Measurements from ENCODE around the gene FOXC2. TPM values are rescaled to one million over a fixed set of nuclear protein-coding genes. Genes with fewer than 3 reads are reported as not detected.

FOXC2 gene
- polyA plus RNA-seq, 3 donors from 2014 or later = not detected

- Mint-ChIP-seq H3K4me3 (peak overlapping the region; percentile 87 to 96 (median 92)), H3K27me3 (ENCODE audit: low read depth in 3 of 3) (peaks cover 6 to 15% (median 10%) of the 10 kb centered on the region in 3 donors), H3K4me1 (peaks cover 25 to 43% of the 10 kb centered on the region in 2 donors), H3K27ac (peak overlapping the region; percentile 87 to 97 (median 92)), H3K36me3 (peaks cover 0 to 6% (median 4%) of the 10 kb centered on the region in 3 donors), H3K9me3 (no peaks in the 10 kb centered on the region)
- no peak for DNase-seq
Observed at GRCh38 chr16:86555704-86556075, 10.9 kb upstream of the FOXC2 start.

- Mint-ChIP-seq H3K4me3 (peak overlapping the region in 4 of 5 donors; percentile 87 to 96 (median 91)), H3K4me1 (peaks cover 25 to 37% of the 10 kb centered on the region in 2 donors), H3K9me3 (no peaks in the 10 kb centered on the region), H3K27ac (peak overlapping the region in 2 of 6 donors; percentile 26 to 28), H3K27me3 (ENCODE audit: low read depth in 3 of 3) (peaks cover 6 to 15% (median 10%) of the 10 kb centered on the region in 3 donors), H3K36me3 (no peaks in the 10 kb centered on the region)
- DNase-seq = no peak
Observed at GRCh38 chr16:86556576-86556975, 10.1 kb upstream of the FOXC2 start.

- H3K27ac Mint-ChIP-seq = no peak overlapping the region
- peaks cover 6 to 17% (median 11%) of the 10 kb centered on the region in 3 donors for H3K27me3 Mint-ChIP-seq (ENCODE audit: low read depth in 3 of 3)
- DNase-seq = no peak
- H3K36me3 Mint-ChIP-seq = no peaks in the 10 kb centered on the region
- H3K4me1 Mint-ChIP-seq = peaks cover 22 to 30% of the 10 kb centered on the region in 2 donors
- no peaks in the 10 kb centered on the region for H3K9me3 Mint-ChIP-seq
- no peak overlapping the region for H3K4me3 Mint-ChIP-seq
Observed at GRCh38 chr16:86557587-86557986, 9.0 kb upstream of the FOXC2 start.

- Mint-ChIP-seq H3K27ac (no peak overlapping the region), H3K36me3 (no peaks in the 10 kb centered on the region), H3K27me3 (ENCODE audit: low read depth in 3 of 3) (peaks cover 6 to 17% (median 12%) of the 10 kb centered on the region in 3 donors), H3K4me1 (peaks cover 18 to 26% of the 10 kb centered on the region in 2 donors), H3K9me3 (no peaks in the 10 kb centered on the region), H3K4me3 (no peak overlapping the region)
- DNase-seq = no peak
Observed at GRCh38 chr16:86558355-86559193, 8.1 kb upstream of the FOXC2 start.

GRCh38 chr16:86559802-86560305 is 6.8 kb upstream of the FOXC2 start:
- Mint-ChIP-seq H3K4me3 (no peak overlapping the region), H3K27me3 (ENCODE audit: low read depth in 3 of 3) (peaks cover 12 to 19% (median 14%) of the 10 kb centered on the region in 3 donors)

GRCh38 chr16:86562356-86562755 is 4.3 kb upstream of the FOXC2 start:
- Mint-ChIP-seq H3K27ac (no peak overlapping the region), H3K9me3 (no peaks in the 10 kb centered on the region), H3K27me3 (ENCODE audit: low read depth in 3 of 3) (peaks cover 13 to 23% (median 21%) of the 10 kb centered on the region in 3 donors), H3K4me3 (no peak overlapping the region), H3K4me1 (peaks cover 7 to 15% of the 10 kb centered on the region in 2 donors), H3K36me3 (no peaks in the 10 kb centered on the region)
- DNase-seq = no peak

More at GRCh38 chr16:86559802-86560305, 6.8 kb upstream of the FOXC2 start:
- Mint-ChIP-seq H3K27ac (no peak overlapping the region), H3K9me3 (no peaks in the 10 kb centered on the region), H3K36me3 (no peaks in the 10 kb centered on the region), H3K4me1 (peaks cover 16 to 26% of the 10 kb centered on the region in 2 donors)
- DNase-seq = no peak

GRCh38 chr16:86563469-86564345 is 2.9 kb upstream of the FOXC2 start:
- Mint-ChIP-seq H3K36me3 (no peaks in the 10 kb centered on the region), H3K27me3 (ENCODE audit: low read depth in 3 of 3) (peaks cover 13 to 27% (median 21%) of the 10 kb centered on the region in 3 donors), H3K27ac (no peak overlapping the region), H3K4me1 (peaks cover 7 to 15% of the 10 kb centered on the region in 2 donors), H3K9me3 (no peaks in the 10 kb centered on the region), H3K4me3 (peak overlapping the region; percentile 57 to 78 (median 64))
- peak; percentile 76 to 81 (median 77) for DNase-seq

- DNase-seq = no peak
- H3K27me3 Mint-ChIP-seq (ENCODE audit: low read depth in 3 of 3) = peaks cover 16 to 38% (median 27%) of the 10 kb centered on the region in 3 donors
- no peak overlapping the region for H3K4me3 Mint-ChIP-seq
- no peak overlapping the region for H3K27ac Mint-ChIP-seq
- no peaks in the 10 kb centered on the region for H3K36me3 Mint-ChIP-seq
- H3K4me1 Mint-ChIP-seq = peaks cover 7 to 15% of the 10 kb centered on the region in 2 donors
- H3K9me3 Mint-ChIP-seq = no peaks in the 10 kb centered on the region
Observed at GRCh38 chr16:86565181-86565631, 1.4 kb upstream of the FOXC2 start.

- Mint-ChIP-seq H3K27me3 (ENCODE audit: low read depth in 3 of 3) (peaks cover 17 to 42% (median 32%) of the 10 kb centered on the region in 3 donors), H3K4me3 (no peak overlapping the region)
- no peak for DNase-seq
Observed at GRCh38 chr16:86565644-86566511, 751 bp upstream of the FOXC2 start.

GRCh38 chr16:86566966-86567700 is 504 bp downstream of the FOXC2 start:
- H3K9me3 Mint-ChIP-seq = no peaks in the 10 kb centered on the region
- peak overlapping the region in 1 of 5 donors; percentile 23 for H3K4me3 Mint-ChIP-seq
- DNase-seq = no peak
- peaks cover 7 to 15% of the 10 kb centered on the region in 2 donors for H3K4me1 Mint-ChIP-seq
- no peaks in the 10 kb centered on the region for H3K36me3 Mint-ChIP-seq
- peaks cover 17 to 48% (median 33%) of the 10 kb centered on the region in 3 donors for H3K27me3 Mint-ChIP-seq (ENCODE audit: low read depth in 3 of 3)
- H3K27ac Mint-ChIP-seq = no peak overlapping the region

More at GRCh38 chr16:86565644-86566511, 751 bp upstream of the FOXC2 start:
- Mint-ChIP-seq H3K9me3 (no peaks in the 10 kb centered on the region), H3K27ac (no peak overlapping the region), H3K36me3 (no peaks in the 10 kb centered on the region), H3K4me1 (peaks cover 7 to 15% of the 10 kb centered on the region in 2 donors)

GRCh38 chr16:86567701-86568581 is 1.3 kb downstream of the FOXC2 start:
- H3K27ac Mint-ChIP-seq = no peak overlapping the region
- H3K27me3 Mint-ChIP-seq (ENCODE audit: low read depth in 3 of 3) = peaks cover 17 to 48% (median 38%) of the 10 kb centered on the region in 3 donors
- H3K9me3 Mint-ChIP-seq = no peaks in the 10 kb centered on the region
- H3K4me3 Mint-ChIP-seq = peak overlapping the region in 1 of 5 donors; percentile 23
- no peak for DNase-seq
- H3K36me3 Mint-ChIP-seq = no peaks in the 10 kb centered on the region
- peaks cover 7 to 15% of the 10 kb centered on the region in 2 donors for H3K4me1 Mint-ChIP-seq

Measured in immature natural killer cell (primary cell).